Posterior vena cava (tissue), 2 donors: ENCODE results near the gene RPL41. TPM values are rescaled to one million over a fixed set of nuclear protein-coding genes. Genes with fewer than 3 reads are reported as not detected.

ENCODE experiments used
- DNase-seq: peaks from one replicate; pipeline ENCODE4 v3.0.0-alpha.2; 2020; ENCODE audit warnings: low spot score
- intact Hi-C, 2 donors: fragments of 100-400 bp; cut with DNase I; formaldehyde crosslinking; loops; one replicate each; pipeline versions ENCODE4 v1.14.1 to v1.14.2; 2022 to 2023
- total RNA-seq, 2 donors: library from RNA; stranded (reverse); fragmentation: NEBNext Ultra II Directional; extraction: Animal tissue kit (Norgen Biotek cat#: 25700); gene quantifications; one replicate each; pipeline ENCODE4 v1.2.1, GENCODE V29; 2021
- donor health status: DM: yes; HTN: yes; CAD: no.
- donor health status: DM: yes; HTN: yes; CAD: no.

Gene RPL41
- total RNA-seq, 2 donors from 2014 or later: 2,364 to 2,753 TPM

GRCh38 chr12:56160193-56160763 is 43.8 kb downstream of the RPL41 start:
- intact Hi-C loops: no loop called here
- no peak for DNase-seq

- DNase-seq: no peak
Measured at GRCh38 chr12:56160894-56161689, 44.7 kb downstream of the RPL41 start.

GRCh38 chr12:56161690-56162351 is 45.4 kb downstream of the RPL41 start:
- intact Hi-C loops: loop anchor here in 1 of 2 donors (1.0 kb wide), 1 partner anchor 17 kb away; no protein-coding TSS in a partner anchor

More at GRCh38 chr12:56160894-56161689, 44.7 kb downstream of the RPL41 start:
- intact Hi-C loops: no loop called here

GRCh38 chr12:56162468-56163290 is 46.2 kb downstream of the RPL41 start:
- DNase-seq: no peak
- intact Hi-C loops: loop anchor here in 1 of 2 donors (1.0 kb wide), 1 partner anchor 17 kb away; no protein-coding TSS in a partner anchor

More at GRCh38 chr12:56161690-56162351, 45.4 kb downstream of the RPL41 start:
- DNase-seq: no peak

- intact Hi-C loops: no loop called here
- no peak for DNase-seq
Measured at GRCh38 chr12:56163533-56164344, 47.3 kb downstream of the RPL41 start.

GRCh38 chr12:56164345-56164729 is 47.9 kb downstream of the RPL41 start:
- intact Hi-C loops: no loop called here
- no peak for DNase-seq

GRCh38 chr12:56165369-56165768 is 48.9 kb downstream of the RPL41 start:
- intact Hi-C loops: no loop called here
- DNase-seq: no peak

Other genes starting within 250 kb of the RPL41 start
- gene PYM1, start 188.7 kb upstream of the RPL41 start, total RNA-seq: 10 to 100 TPM; 18.6 to 19.6 TPM
- gene DGKA, start 185.5 kb upstream of the RPL41 start, total RNA-seq: 10 to 100 TPM; 35.4 to 38.0 TPM
- gene PMEL, start 150.6 kb upstream of the RPL41 start, total RNA-seq: 10 to 100 TPM in 1 of 2 donors, 1 to 10 TPM in 1; 5.0 to 26.1 TPM
- 10 to 100 TPM; 17.7 to 22.8 TPM for gene CDK2, start 149.8 kb upstream of the RPL41 start, total RNA-seq
- gene RAB5B, start 142.6 kb upstream of the RPL41 start, total RNA-seq: 100 to 1,000 TPM; 108 to 109 TPM
- 10 to 100 TPM; 15.0 to 15.9 TPM for gene SUOX, start 119.4 kb upstream of the RPL41 start, total RNA-seq
- 1 to 10 TPM; 5.6 to 8.6 TPM for gene IKZF4, start 95.6 kb upstream of the RPL41 start, total RNA-seq
- gene RPS26, start 74.7 kb upstream of the RPL41 start, total RNA-seq: 10 to 100 TPM; 33.2 to 45.2 TPM
- gene ERBB3, start 36.5 kb upstream of the RPL41 start, total RNA-seq: 1 to 10 TPM in 1 of 2 donors, under 1 TPM in 1; 0.71 to 1.4 TPM
- gene PA2G4, start 12.1 kb upstream of the RPL41 start, total RNA-seq: 10 to 100 TPM; 59.3 to 71.7 TPM
- gene ZC3H10, start 1.6 kb downstream of the RPL41 start, total RNA-seq: 1 to 10 TPM; 7.9 to 8.0 TPM
- 100 to 1,000 TPM; 113 to 120 TPM for gene ESYT1, start 11.6 kb downstream of the RPL41 start, total RNA-seq
- 10 to 100 TPM; 32.9 to 35.7 TPM for gene MYL6B, start 36.0 kb downstream of the RPL41 start, total RNA-seq
- 1,000 to 10,000 TPM; 3,219 to 3,986 TPM for gene MYL6, start 41.7 kb downstream of the RPL41 start, total RNA-seq
- gene SMARCC2, start 72.8 kb downstream of the RPL41 start, total RNA-seq: 10 to 100 TPM; 81.0 to 93.9 TPM
- 10 to 100 TPM; 40.1 to 44.2 TPM for gene RNF41, start 105.3 kb downstream of the RPL41 start, total RNA-seq
- gene NABP2, start 107.7 kb downstream of the RPL41 start, total RNA-seq: 10 to 100 TPM; 19.9 to 23.1 TPM
- not detected for gene SLC39A5, start 113.4 kb downstream of the RPL41 start, total RNA-seq
- gene ANKRD52, start 141.8 kb downstream of the RPL41 start, total RNA-seq: 10 to 100 TPM; 24.6 to 34.5 TPM
- 10 to 100 TPM in 1 of 2 donors, 1 to 10 TPM in 1; 9.6 to 10.1 TPM for gene COQ10A, start 150.3 kb downstream of the RPL41 start, total RNA-seq
- gene CS, start 183.7 kb downstream of the RPL41 start, total RNA-seq: 100 to 1,000 TPM; 109 to 115 TPM
- 10 to 100 TPM; 62.1 to 79.3 TPM for gene CNPY2, start 199.4 kb downstream of the RPL41 start, total RNA-seq
- 10 to 100 TPM; 29.4 to 40.7 TPM for gene PAN2, start 217.4 kb downstream of the RPL41 start, total RNA-seq
- not detected for gene IL23A, start 222.3 kb downstream of the RPL41 start, total RNA-seq
- gene STAT2, start 243.5 kb downstream of the RPL41 start, total RNA-seq: 100 to 1,000 TPM; 108 to 113 TPM
- gene APOF, start 246.2 kb downstream of the RPL41 start, total RNA-seq: not detected